Measurements from ENCODE around the gene DNMBP. TPM values are rescaled to one million over a fixed set of nuclear protein-coding genes. Genes with fewer than 3 reads are reported as not detected.

DNMBP gene
- polyA plus RNA-seq, 2 of the 4 experiments (the other 2 are of a cell fraction) = 13.7 to 20.3 TPM

GRCh38 chr10:99945263-99945662 lies 64.5 kb downstream of the DNMBP start:
- FAIRE-seq (no peak), ATAC-seq (peak; percentile 87 to 93), DNase-seq (ENCODE audit: low read depth in 1 of 2, low spot score in 1 of 2) (peak; percentile 60 to 64)
- peak overlapping the region; percentile 42 for H3K4me2 ChIP-seq
- H3K4me3 ChIP-seq = no peak overlapping the region
- CTCF ChIA-PET = interaction anchor here (1.1 to 1.5 kb wide), 3 partner anchors 39 to 100 kb away, joined by 4 to 7 read pairs (median 5); partner anchors contain the start of gene DNMBP
- H3K9me3 ChIP-seq = no peaks in the 10 kb centered on the region
- POLR2A ChIA-PET = interaction anchor here (1.0 to 1.1 kb wide), 2 partner anchors 21 to 61 kb away, joined by 3 to 5 read pairs; no protein-coding TSS in a partner anchor
- H3K27ac ChIP-seq = peak overlapping the region in 1 of 2 experiments; percentile 15; a peak in 1 of 6 replicates
- WGBS (ENCODE audit: missing lambda C conversion rate) = 72% methylated on average over 4 of the region's 4 CpGs
- H3K4me1 ChIP-seq = peaks cover 29% of the 10 kb centered on the region
- TF ChIP-seq FOSL2 (IDR thresholded peaks at IDR 0.05) (peak; percentile 31; the same call in 1 of the 2 replicates), FOSL2 (CRISPR knock-in tag; IDR thresholded peaks at IDR 0.05) (peak; percentile 68), RAD21 (conservative IDR thresholded peaks at IDR 0.05 in 1 of 2, IDR thresholded peaks at IDR 0.05 in 1 of 2) (no peak)

GRCh38 chr10:99944860-99945259 lies 64.9 kb downstream of the DNMBP start:
- Histone ChIP-seq H3K9me3 (no peaks in the 10 kb centered on the region; the same call in 2 of the 3 replicates), H3K4me2 (peak overlapping the region; percentile 42), H3K27ac (peak overlapping the region in 1 of 2 experiments; percentile 15; a peak in 1 of 6 replicates), H3K4me3 (no peak overlapping the region), H3K4me1 (peaks cover 29% of the 10 kb centered on the region)
- FAIRE-seq = no peak
- DNase-seq (ENCODE audit: low read depth in 1 of 2, low spot score in 1 of 2) = no peak
- ChIA-PET POLR2A (interaction anchor here (1.1 kb wide), 1 partner anchor 21 kb away, joined by 3 read pairs; no protein-coding TSS in a partner anchor), CTCF (interaction anchor here (1.1 to 1.5 kb wide), 3 partner anchors 39 to 99 kb away, joined by 4 to 7 read pairs (median 5); partner anchors contain the start of gene DNMBP)
- no peak for TF ChIP-seq HOXB13 (CRISPR knock-in tag; IDR thresholded peaks at IDR 0.05; ENCODE audit: low read depth)
- no peak for TF ChIP-seq ESRRA (IDR thresholded peaks at IDR 0.05; ENCODE audit: borderline replicate concordance, low read length)
- no peak for TF ChIP-seq BHLHE40 (IDR thresholded peaks at IDR 0.05; ENCODE audit: low read depth, low read length)
- TF ChIP-seq HMGXB4 (CRISPR knock-in tag; IDR thresholded peaks at IDR 0.05; ENCODE audit: borderline replicate concordance) = no peak
- no peak for TF ChIP-seq ZNF302 (CRISPR knock-in tag; IDR thresholded peaks at IDR 0.05)
- TF ChIP-seq REST (IDR thresholded peaks at IDR 0.05) = no peak
- TF ChIP-seq RFX5 (IDR thresholded peaks at IDR 0.05) = no peak
- no peak for TF ChIP-seq NFE2L2 (conservative IDR thresholded peaks at IDR 0.05; ENCODE audit: low read length)
- no peak for TF ChIP-seq BCL3 (IDR thresholded peaks at IDR 0.05)
- no peak for TF ChIP-seq GATA3 (IDR thresholded peaks at IDR 0.05; ENCODE audit: borderline replicate concordance)
- TF ChIP-seq ZC3H11A (IDR thresholded peaks at IDR 0.05) = no peak
- TF ChIP-seq MYC (IDR thresholded peaks at IDR 0.05; ENCODE audit: borderline replicate concordance, low read length) = no peak
- TF ChIP-seq CHD2 (IDR thresholded peaks at IDR 0.05; ENCODE audit: low read length, partially characterized antibody) = no peak
- no peak for TF ChIP-seq NPAS2 (CRISPR knock-in tag; IDR thresholded peaks at IDR 0.05; ENCODE audit: borderline replicate concordance)
- ATAC-seq = peak in 1 of 2 experiments; percentile 13; a peak in 1 of 6 replicates
- 91% methylated on average over 2 of the region's 2 CpGs for whole genome bisulfite sequencing (ENCODE audit: missing lambda C conversion rate)
